Spleen (tissue), 11 donors: ENCODE measurements around the gene SLC44A1. TPM values are rescaled to one million over a fixed set of nuclear protein-coding genes. Genes with fewer than 3 reads are reported as not detected.

Experiments used
- DNase-seq: peaks from one replicate; pipeline ENCODE4 v3.0.0-alpha.2; 2020
- H3K27ac ChIP-seq, 8 donors: fragments of 200-600 bp; sonication (generic) in 7 of 8; 1 replicate in 4 of 8; 2 replicates in 4 of 8; pipeline versions ENCODE4 v1.5.0 to v1.8.0; 2016 to 2021; ENCODE audit warnings: inconsistent platforms in 4 of 8, mild to moderate bottlenecking in 4 of 8, moderate library complexity in 1 of 8
- H3K27me3 ChIP-seq, 7 donors: fragments of 200-600 bp; sonication (generic) in 6 of 7; replicated peaks in 1 of 7; 1 replicate in 4 of 7; 2 replicates in 3 of 7; pipeline versions ENCODE4 v1.5.0 to v1.8.0; 2016 to 2021; ENCODE audit warnings: inconsistent platforms in 3 of 7, mild to moderate bottlenecking in 1 of 7
- H3K36me3 ChIP-seq, 6 donors: fragments of 200-600 bp; sonication (generic) in 5 of 6; 1 replicate in 4 of 6; 2 replicates in 2 of 6; pipeline versions ENCODE4 v1.5.0 to v1.8.0; 2016 to 2021; ENCODE audit warnings: inconsistent platforms in 2 of 6
- H3K4me1 ChIP-seq, 6 donors: fragments of 200-600 bp; sonication (generic) in 5 of 6; 1 replicate in 3 of 6; 2 replicates in 3 of 6; pipeline versions ENCODE4 v1.5.0 to v1.8.0; 2016 to 2021; ENCODE audit warnings: inconsistent platforms in 3 of 6
- H3K4me3 ChIP-seq, 8 donors: fragments of 200-600 bp; sonication (generic) in 7 of 8; 1 replicate in 4 of 8; 2 replicates in 4 of 8; pipeline versions ENCODE4 v1.5.0 to v1.8.0; 2016 to 2021; ENCODE audit warnings: inconsistent platforms in 4 of 8, mild to moderate bottlenecking in 4 of 8, moderate library complexity in 2 of 8
- H3K9me3 ChIP-seq, 8 donors: fragments of 200-600 bp; sonication (generic) in 7 of 8; 1 replicate in 4 of 8; 2 replicates in 4 of 8; pipeline versions ENCODE4 v1.5.0 to v1.8.0; 2016 to 2021; ENCODE audit warnings: inconsistent platforms in 4 of 8
- CTCF ChIP-seq, 11 experiments: fragments of 200-600 bp in 7 of 11; fragments of 450-650 bp in 4 of 11; sonication (generic) in 4 of 11; IDR thresholded peaks in 8 of 11; conservative IDR thresholded peaks in 3 of 11; 1 replicate in 7 of 11; 2 replicates in 4 of 11; pipeline versions ENCODE4 v1.4.0 to v1.8.0; 2016 to 2021; ENCODE audit warnings: antibody characterized with exemption in 11 of 11, inconsistent platforms in 4 of 11, mild to moderate bottlenecking in 1 of 11
- POLR2A ChIP-seq, 3 donors: fragments of 450-650 bp; IDR thresholded peaks; one replicate each; pipeline ENCODE4 v1.5.1; 2017; ENCODE audit warnings: antibody characterized with exemption in 3 of 3, mild to moderate bottlenecking in 1 of 3
- POLR2AphosphoS5 ChIP-seq, 3 donors: sonication (generic); formaldehyde crosslinking; IDR thresholded peaks; one replicate each; pipeline ENCODE4 v1.5.1; 2017; ENCODE audit warnings: antibody characterized with exemption in 3 of 3
- WGBS, 5 donors: extraction: QIAGEN DNeasy Blood & Tissue Kit in 3 of 5; methylation state at CpG; one replicate each; pipeline versions ENCODE4 v1.1.5 to v1.1.7; 2013 to 2018; 5-methylcytosine and 5-hydroxymethylcytosine counted together
- intact Hi-C: fragments of 100-400 bp; cut with DNase I; formaldehyde crosslinking; loops from one replicate; pipeline ENCODE4 v1.15.0; 2023; ENCODE audit warnings: low total_unique reads
- polyA plus RNA-seq, 3 donors: library from polyadenylated mRNA; stranded (reverse); fragments of 200-250 nt; gene quantifications; one replicate each; pipeline ENCODE4 v1.2.1, GENCODE V29; 2013
- total RNA-seq, 7 donors: library from RNA; depleted of rRNA in 3 of 7; stranded (reverse); fragments of >200 nt in 3 of 7; fragmentation: NEBNext Ultra II Directional in 4 of 7; extraction: Animal tissue kit (Norgen Biotek cat#: 25700) in 4 of 7; gene quantifications; one replicate each; pipeline versions ENCODE4 v1.1.0 to v1.2.1, GENCODE V29; 2016 to 2021
- donor health status: healthy with polysubstance abuse.
- donor health status: DM: no; HTN: no; CAD: no; lungs with moderate emphysema.
- donor health status: DM: no; HTN: no; CAD: no.
- donor health status: Bipolar disorder and iron deficiency.
- donor health status: healthy.
- donor health status: DM: no; HTN: no; CAD: no.
- donor health status: DM: yes; HTN: yes; CAD: no.

SLC44A1 gene
- total and polyA plus RNA-seq, 10 donors = 3.1 to 27.5 (median 21.9) TPM

- Histone ChIP-seq H3K36me3 (no peaks in the 10 kb centered on the region), H3K9me3 (no peaks in the 10 kb centered on the region), H3K27ac (no peak overlapping the region), H3K27me3 (no peaks in the 10 kb centered on the region), H3K4me1 (peaks cover 0 to 5% (median 0%) of the 10 kb centered on the region in 6 donors), H3K4me3 (no peak overlapping the region)
- WGBS, 5 donors = 88 to 92% (median 91%) methylated on average over 2 of the region's 2 CpGs
- DNase-seq = no peak
- TF ChIP-seq POLR2A (IDR thresholded peaks at IDR 0.05) (no peak), CTCF (IDR thresholded peaks at IDR 0.05 in 8 of 11, conservative IDR thresholded peaks at IDR 0.05 in 3 of 11) (no peak), POLR2AphosphoS5 (IDR thresholded peaks at IDR 0.05) (no peak)
- intact Hi-C loops = no loop called here
Measured at GRCh38 chr9:105269593-105269992, 25.1 kb downstream of the SLC44A1 start.

GRCh38 chr9:105270711-105271110, 26.3 kb downstream of the SLC44A1 start:
- Histone ChIP-seq H3K4me3 (no peak overlapping the region), H3K9me3 (no peaks in the 10 kb centered on the region), H3K27me3 (no peaks in the 10 kb centered on the region), H3K36me3 (no peaks in the 10 kb centered on the region), H3K4me1 (peaks cover 0 to 4% (median 0%) of the 10 kb centered on the region in 6 donors), H3K27ac (no peak overlapping the region)
- TF ChIP-seq POLR2AphosphoS5 (IDR thresholded peaks at IDR 0.05) (no peak), POLR2A (IDR thresholded peaks at IDR 0.05) (no peak), CTCF (IDR thresholded peaks at IDR 0.05 in 8 of 11, conservative IDR thresholded peaks at IDR 0.05 in 3 of 11) (no peak)
- DNase-seq = no peak
- intact Hi-C loops = no loop called here
- 61 to 75% (median 68%) methylated on average over 4 of the region's 4 CpGs for WGBS, 5 donors

GRCh38 chr9:105273731-105274130, 29.3 kb downstream of the SLC44A1 start:
- H3K4me1 ChIP-seq = peaks cover 0 to 4% (median 0%) of the 10 kb centered on the region in 6 donors
- no peak for DNase-seq
- H3K4me3 ChIP-seq = no peak overlapping the region
- H3K27me3 ChIP-seq = no peaks in the 10 kb centered on the region
- no peaks in the 10 kb centered on the region for H3K9me3 ChIP-seq
- H3K36me3 ChIP-seq = no peaks in the 10 kb centered on the region
- intact Hi-C loops = no loop called here
- WGBS, 5 donors = 94 to 100% (median 96%) methylated on average over 1 of the region's 1 CpG
- TF ChIP-seq POLR2A (IDR thresholded peaks at IDR 0.05) = no peak
- no peak for TF ChIP-seq POLR2AphosphoS5 (IDR thresholded peaks at IDR 0.05)
- no peak for TF ChIP-seq CTCF (IDR thresholded peaks at IDR 0.05 in 8 of 11, conservative IDR thresholded peaks at IDR 0.05 in 3 of 11)
- no peak overlapping the region for H3K27ac ChIP-seq

GRCh38 chr9:105275111-105275510, 30.7 kb downstream of the SLC44A1 start:
- Histone ChIP-seq H3K9me3 (no peaks in the 10 kb centered on the region), H3K27me3 (no peaks in the 10 kb centered on the region), H3K36me3 (no peaks in the 10 kb centered on the region), H3K4me1 (peaks cover 0 to 4% (median 0%) of the 10 kb centered on the region in 6 donors), H3K4me3 (no peak overlapping the region), H3K27ac (no peak overlapping the region)
- DNase-seq = no peak
- 80 to 98% (median 93%) methylated on average over 1 of the region's 1 CpG for WGBS, 5 donors
- TF ChIP-seq POLR2A (IDR thresholded peaks at IDR 0.05) (no peak), POLR2AphosphoS5 (IDR thresholded peaks at IDR 0.05) (no peak), CTCF (IDR thresholded peaks at IDR 0.05 in 8 of 11, conservative IDR thresholded peaks at IDR 0.05 in 3 of 11) (no peak)
- intact Hi-C loops = no loop called here
